DOHH2 (cell line): Measurements from ENCODE around the gene ATXN2.

Experiments
- EZH2phosphoT487 ChIP-seq: fragments of 200-600 bp; sonication (generic); IDR thresholded peaks from 2 replicates; pipeline ENCODE4 v1.6.1; 2017; ENCODE audit warnings: borderline replicate concordance, mild to moderate bottlenecking, antibody characterized with exemption, low read length, moderate library complexity, mixed read lengths
- TF ChIP-seq, protein P1 (sequence below): fragments of 200-600 bp; sonication (generic); IDR thresholded peaks from one replicate; pipeline ENCODE4 v1.5.1; 2014; ENCODE audit warnings: antibody characterized with exemption, mild to moderate bottlenecking, low read depth, low read length; ENCODE audit not compliant: poor library complexity, severe bottlenecking

DNA sequence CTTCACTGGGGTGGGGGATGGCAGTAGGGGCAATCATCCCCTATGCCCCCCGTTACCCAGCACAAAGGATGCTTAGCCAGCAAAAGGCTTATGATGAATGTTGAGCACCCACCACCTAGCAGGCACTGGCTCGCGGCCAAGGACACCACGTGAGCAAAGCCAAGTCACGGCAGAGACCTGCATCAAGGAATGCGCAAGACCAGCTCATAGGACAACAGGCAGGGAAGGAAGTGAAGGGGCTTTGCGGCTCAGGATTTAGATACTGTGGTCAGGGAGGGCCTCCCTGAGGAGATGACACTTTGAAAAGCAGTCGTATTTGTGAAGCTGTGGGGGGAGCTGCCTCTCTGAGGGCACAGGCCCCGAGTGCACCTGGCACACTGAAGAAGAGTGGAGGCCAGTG lies 160.6 kb downstream of the ATXN2 start:
- TF ChIP-seq, protein P1, sequence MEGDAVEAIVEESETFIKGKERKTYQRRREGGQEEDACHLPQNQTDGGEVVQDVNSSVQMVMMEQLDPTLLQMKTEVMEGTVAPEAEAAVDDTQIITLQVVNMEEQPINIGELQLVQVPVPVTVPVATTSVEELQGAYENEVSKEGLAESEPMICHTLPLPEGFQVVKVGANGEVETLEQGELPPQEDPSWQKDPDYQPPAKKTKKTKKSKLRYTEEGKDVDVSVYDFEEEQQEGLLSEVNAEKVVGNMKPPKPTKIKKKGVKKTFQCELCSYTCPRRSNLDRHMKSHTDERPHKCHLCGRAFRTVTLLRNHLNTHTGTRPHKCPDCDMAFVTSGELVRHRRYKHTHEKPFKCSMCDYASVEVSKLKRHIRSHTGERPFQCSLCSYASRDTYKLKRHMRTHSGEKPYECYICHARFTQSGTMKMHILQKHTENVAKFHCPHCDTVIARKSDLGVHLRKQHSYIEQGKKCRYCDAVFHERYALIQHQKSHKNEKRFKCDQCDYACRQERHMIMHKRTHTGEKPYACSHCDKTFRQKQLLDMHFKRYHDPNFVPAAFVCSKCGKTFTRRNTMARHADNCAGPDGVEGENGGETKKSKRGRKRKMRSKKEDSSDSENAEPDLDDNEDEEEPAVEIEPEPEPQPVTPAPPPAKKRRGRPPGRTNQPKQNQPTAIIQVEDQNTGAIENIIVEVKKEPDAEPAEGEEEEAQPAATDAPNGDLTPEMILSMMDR = no peak
- TF ChIP-seq EZH2phosphoT487 = no peak
